GM12878 (cell line): ENCODE measurements around the gene PLAC1. TPM values are rescaled to one million over a fixed set of nuclear protein-coding genes. Genes with fewer than 3 reads are reported as not detected.

Experiments
- ATAC-seq: fragments of 200-7000 bp; cut with Tn5 transposase; 3 replicates; pipeline ENCODE4 v1.9.1; 2020; ENCODE audit warnings: mild to moderate bottlenecking, moderate library complexity
- BruUV-seq: library from RNA; stranded (reverse); fragments of 400-500 nt; replicated peaks from 2 replicates; lab custom pipeline; 2021; lab: Mats Ljungman, UMichigan
- CTCF ChIA-PET: fragments of 300-600 bp; sonication (Branson Sonifier 250); formaldehyde crosslinking; extraction: SDS; loops from one replicate; lab custom pipeline; 2021; ENCODE audit warnings: inconsistent platforms; lab: Yijun Ruan, JAX
- POLR2A ChIA-PET: fragments of 350-600 bp; formaldehyde crosslinking; extraction: SDS; loops from one replicate; lab custom pipeline; 2021; ENCODE audit warnings: inconsistent platforms; lab: Charles Lee
- RAD21 ChIA-PET: fragments of 300-600 bp; sonication (Branson Sonifier 250); formaldehyde crosslinking; loops from one replicate; lab custom pipeline; 2023; ENCODE audit warnings: antibody characterized with exemption; ENCODE audit not compliant: unreplicated experiment; lab: Charles Lee
- SMC1A ChIA-PET: fragments of 300-600 bp; sonication (Branson Sonifier 250); formaldehyde crosslinking; loops from one replicate; lab custom pipeline; 2023; ENCODE audit not compliant: unreplicated experiment, uncharacterized antibody; lab: Charles Lee
- DNase-seq: peaks from one replicate; pipeline ENCODE4 v3.0.0-alpha.2; 2011; ENCODE audit warnings: low read depth, low spot score
- FAIRE-seq: peaks from 3 replicates; lab custom pipeline; 2011; peaks lifted over from hg19 to GRCh38; lab: Jason Lieb, UNC
- H2AFZ ChIP-seq: 2 replicates; pipeline ENCODE4 v1.6.0; 2011; ENCODE audit warnings: low read depth, low read length, control low read depth; ENCODE audit not compliant: control insufficient read depth
- H3K27ac ChIP-seq: 2 replicates; pipeline ENCODE4 v1.5.1; 2011; ENCODE audit warnings: control low read depth; ENCODE audit not compliant: control insufficient read depth, insufficient read depth
- H3K27me3 ChIP-seq, 2 experiments: replicated peaks in 1 of 2; 2 replicates each; pipeline versions ENCODE4 v1.6.0 to v1.6.1; 2011; ENCODE audit warnings: low read length in 1 of 2; ENCODE audit not compliant: control insufficient read depth in 2 of 2, insufficient read depth in 2 of 2
- H3K36me3 ChIP-seq, 2 experiments: 2 replicates each; pipeline ENCODE4 v1.5.1; 2011; ENCODE audit warnings: low read length in 1 of 2; ENCODE audit not compliant: control insufficient read depth in 2 of 2, insufficient read depth in 2 of 2
- H3K4me1 ChIP-seq: 2 replicates; pipeline ENCODE4 v1.6.1; 2011; ENCODE audit warnings: mild to moderate bottlenecking, low read length, moderate library complexity, mixed read lengths; ENCODE audit not compliant: control insufficient read depth, insufficient read depth
- H3K4me2 ChIP-seq: 2 replicates; pipeline ENCODE4 v1.6.0; 2011; ENCODE audit warnings: control low read depth; ENCODE audit not compliant: control insufficient read depth, insufficient read depth
- H3K4me3 ChIP-seq: fragments of 200-600 bp; sonication (generic); 2 replicates; pipeline ENCODE4 v1.5.1; 2016
- H3K79me2 ChIP-seq: 2 replicates; pipeline ENCODE4 v1.6.0; 2011; ENCODE audit warnings: low read length; ENCODE audit not compliant: control insufficient read depth, insufficient read depth
- H3K9ac ChIP-seq: 2 replicates; pipeline ENCODE4 v1.8.0; 2011; ENCODE audit warnings: low read length, control low read depth, mixed read lengths; ENCODE audit not compliant: control insufficient read depth, insufficient read depth
- H3K9me3 ChIP-seq: replicated peaks from 3 replicates; pipeline ENCODE4 v1.5.1; 2011; ENCODE audit warnings: mild to moderate bottlenecking, low read length; ENCODE audit not compliant: control insufficient read depth, insufficient read depth
- H4K20me1 ChIP-seq: 2 replicates; pipeline ENCODE4 v1.6.0; 2011; ENCODE audit not compliant: control insufficient read depth, insufficient read depth
- ATF7 ChIP-seq: fragments of 450-650 bp; IDR thresholded peaks from 2 replicates; pipeline ENCODE4 v1.6.1; 2016; ENCODE audit warnings: low read depth, mild to moderate bottlenecking
- CBFB ChIP-seq: IDR thresholded peaks from 2 replicates; pipeline ENCODE4 v1.6.1; 2016; ENCODE audit warnings: antibody characterized with exemption, low read depth
- CREM ChIP-seq: IDR thresholded peaks from 2 replicates; pipeline ENCODE4 v1.6.1; 2014; ENCODE audit warnings: antibody characterized with exemption, low read depth
- ESRRA ChIP-seq: IDR thresholded peaks from 2 replicates; pipeline ENCODE4 v1.6.1; 2012; ENCODE audit warnings: mild to moderate bottlenecking, low read length, improper control_type of control experiment
- HDGF ChIP-seq: fragments of 450-650 bp; IDR thresholded peaks from 2 replicates; pipeline ENCODE4 v1.6.1; 2016; ENCODE audit warnings: antibody characterized with exemption
- MTA3 ChIP-seq: IDR thresholded peaks from 2 replicates; pipeline ENCODE4 v1.6.1; 2012; ENCODE audit warnings: low read length, inconsistent platforms, borderline replicate concordance
- NR2F1 ChIP-seq: fragments of 450-650 bp; conservative IDR thresholded peaks from 2 replicates; pipeline ENCODE4 v1.6.1; 2017; ENCODE audit warnings: mild to moderate bottlenecking
- PML ChIP-seq: IDR thresholded peaks from 2 replicates; pipeline ENCODE4 v1.6.1; 2012; ENCODE audit warnings: low read length, inconsistent platforms
- POU2F2 ChIP-seq: IDR thresholded peaks from 3 replicates; pipeline ENCODE4 v1.6.1; 2011; ENCODE audit warnings: low read depth, mild to moderate bottlenecking, low read length, borderline replicate concordance
- STAT1 ChIP-seq: fragments of 450-650 bp; conservative IDR thresholded peaks from 2 replicates; pipeline ENCODE4 v1.6.1; 2014; ENCODE audit warnings: antibody characterized with exemption, mild to moderate bottlenecking
- TCF7 ChIP-seq: IDR thresholded peaks from 2 replicates; pipeline ENCODE4 v1.6.1; 2014; ENCODE audit warnings: antibody characterized with exemption, borderline replicate concordance
- ZNF24 ChIP-seq: fragments of 450-650 bp; IDR thresholded peaks from 2 replicates; pipeline ENCODE4 v1.6.1; 2017; ENCODE audit warnings: antibody characterized with exemption, mild to moderate bottlenecking
- ZZZ3 ChIP-seq: IDR thresholded peaks from 2 replicates; pipeline ENCODE4 v1.6.1; 2011; ENCODE audit warnings: low read depth; ENCODE audit not compliant: control insufficient read depth, insufficient read length
- WGBS: methylation state at CpG from one replicate; pipeline ENCODE4 v1.1.6; 2016; ENCODE audit warnings: low lambda C conversion rate; ENCODE audit not compliant: insufficient replicate concordance, insufficient coverage; ENCODE audit errors: missing lambda C conversion rate; 5-methylcytosine and 5-hydroxymethylcytosine counted together
- in situ Hi-C: fragments of 300-500 bp; cut with MboI; formaldehyde crosslinking; loops from 9 replicates; pipeline ENCODE4 v1.14.3; 2018; ENCODE audit warnings: mixed read lengths
- intact Hi-C: fragments of 100-400 bp; cut with micrococcal nuclease; formaldehyde crosslinking; loops from one replicate; pipeline ENCODE4 v1.14.2; 2022; ENCODE audit not compliant: unreplicated experiment
- polyA plus RNA-seq, 11 experiments: library from polyadenylated mRNA; depleted of rRNA in 4 of 11; unstranded in 6 of 11; stranded (reverse) in 5 of 11; fragments of >200 nt; fragmentation: Nextera tagmentation in 4 of 11; fragmentation: Illumina TruSeq in 1 of 11; extraction: Ambion mirVana in 4 of 11; extraction: Trizol in 1 of 11; gene quantifications; 1 replicate in 1 of 11; 2 replicates in 10 of 11; pipeline versions ENCODE4 v1.2.1 to v1.2.3, GENCODE V29; 2011 to 2016; ENCODE audit warnings: inconsistent platforms in 2 of 11, missing spikeins in 2 of 11, low read depth in 1 of 11
- total RNA-seq, 4 experiments: library from RNA; depleted of rRNA in 3 of 4; stranded (reverse); fragments of >200 nt in 3 of 4; fragmentation: Illumina TruSeq in 1 of 4; extraction: Trizol in 1 of 4; gene quantifications; 2 replicates each; pipeline versions ENCODE4 v1.2.1 to v1.2.3, GENCODE V29; 2013 to 2021
- TF ChIP-seq, protein P1 (sequence below): fragments of 450-650 bp; IDR thresholded peaks from 2 replicates; pipeline ENCODE4 v1.6.1; 2018; ENCODE audit warnings: borderline replicate concordance, mild to moderate bottlenecking; ENCODE audit not compliant: partially characterized antibody
- TF ChIP-seq, protein P2 (sequence below): IDR thresholded peaks from 2 replicates; pipeline ENCODE4 v1.6.1; 2012; ENCODE audit warnings: improper control_type of control experiment, low read depth, low read length; ENCODE audit not compliant: insufficient replicate concordance
- TF ChIP-seq, protein P3 (sequence below): fragments of 450-650 bp; formaldehyde crosslinking; IDR thresholded peaks from 2 replicates; pipeline ENCODE4 v1.5.0; 2022; ENCODE audit warnings: mild to moderate bottlenecking, missing genetic modification characterization

PLAC1 gene
- total and polyA plus RNA-seq, 10 of the 15 experiments (the other 5 are each of a cell fraction or from before 2014, with no cell fraction given) = 0.05 to 0.42 (median 0.17) TPM; not detected in 5

DNA sequence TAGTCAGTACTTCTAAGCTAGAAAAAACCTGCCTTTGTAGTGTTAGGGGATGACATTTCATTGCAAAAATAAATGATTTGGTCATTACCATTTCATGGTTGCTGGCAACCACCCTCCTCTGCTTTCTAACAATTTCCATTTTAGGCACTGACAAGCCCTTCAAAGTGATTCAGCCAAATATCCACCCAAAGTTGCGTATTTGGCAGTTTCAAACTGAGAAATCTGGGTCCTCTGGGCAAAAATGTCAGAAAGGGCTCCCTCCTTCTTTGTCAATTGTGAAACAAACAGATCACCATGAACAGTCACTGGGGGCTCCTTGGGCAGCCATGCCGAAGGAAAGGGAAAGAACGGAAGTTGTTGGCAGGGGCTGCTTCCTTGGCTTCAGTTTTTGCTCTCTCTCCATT, 33.0 kb downstream of the PLAC1 start:
- WGBS = 46% methylated on average over 3 of the region's 3 CpGs
- H4K20me1 ChIP-seq = no peaks in the 10 kb centered on the region
- H3K36me3 ChIP-seq = no peaks in the 10 kb centered on the region
- POLR2A ChIA-PET = no interaction called here
- H3K27me3 ChIP-seq = no peaks in the 10 kb centered on the region; a peak in 1 of 4 replicates
- CTCF ChIA-PET = no interaction called here
- ATAC-seq (no peak), DNase-seq (no peak), FAIRE-seq (no peak)
- H3K9me3 ChIP-seq = no peaks in the 10 kb centered on the region
- peaks cover 5% of the 10 kb centered on the region for H3K4me1 ChIP-seq
- RAD21 ChIA-PET = no interaction called here
- H3K4me2 ChIP-seq = no peak overlapping the region
- no peak overlapping the region for H3K9ac ChIP-seq
- BruUV-seq = no TSS peak
- no peaks in the 10 kb centered on the region for H3K79me2 ChIP-seq
- no peak overlapping the region for H3K4me3 ChIP-seq
- H3K27ac ChIP-seq = no peak overlapping the region
- in situ Hi-C loops (no loop called here), intact Hi-C loops (no loop called here)
- SMC1A ChIA-PET = no interaction called here
- no peak overlapping the region for H2AFZ ChIP-seq
- no peak for TF ChIP-seq ZNF24
- TF ChIP-seq, protein P1, sequence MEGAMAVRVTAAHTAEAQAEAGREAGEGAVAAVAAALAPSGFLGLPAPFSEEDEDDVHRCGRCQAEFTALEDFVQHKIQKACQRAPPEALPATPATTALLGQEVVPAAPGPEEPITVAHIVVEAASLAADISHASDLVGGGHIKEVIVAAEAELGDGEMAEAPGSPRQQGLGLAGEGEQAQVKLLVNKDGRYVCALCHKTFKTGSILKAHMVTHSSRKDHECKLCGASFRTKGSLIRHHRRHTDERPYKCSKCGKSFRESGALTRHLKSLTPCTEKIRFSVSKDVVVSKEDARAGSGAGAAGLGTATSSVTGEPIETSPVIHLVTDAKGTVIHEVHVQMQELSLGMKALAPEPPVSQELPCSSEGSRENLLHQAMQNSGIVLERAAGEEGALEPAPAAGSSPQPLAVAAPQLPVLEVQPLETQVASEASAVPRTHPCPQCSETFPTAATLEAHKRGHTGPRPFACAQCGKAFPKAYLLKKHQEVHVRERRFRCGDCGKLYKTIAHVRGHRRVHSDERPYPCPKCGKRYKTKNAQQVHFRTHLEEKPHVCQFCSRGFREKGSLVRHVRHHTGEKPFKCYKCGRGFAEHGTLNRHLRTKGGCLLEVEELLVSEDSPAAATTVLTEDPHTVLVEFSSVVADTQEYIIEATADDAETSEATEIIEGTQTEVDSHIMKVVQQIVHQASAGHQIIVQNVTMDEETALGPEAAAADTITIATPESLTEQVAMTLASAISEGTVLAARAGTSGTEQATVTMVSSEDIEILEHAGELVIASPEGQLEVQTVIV = no peak
- no peak for TF ChIP-seq POU2F2
- no peak for TF ChIP-seq TCF7
- no peak for TF ChIP-seq HDGF
- TF ChIP-seq ATF7 = no peak
- no peak for TF ChIP-seq STAT1
- TF ChIP-seq ZZZ3 = no peak
- TF ChIP-seq CREM = no peak
- no peak for TF ChIP-seq CBFB
- no peak for TF ChIP-seq NR2F1
- TF ChIP-seq PML = no peak
- TF ChIP-seq, protein P2, sequence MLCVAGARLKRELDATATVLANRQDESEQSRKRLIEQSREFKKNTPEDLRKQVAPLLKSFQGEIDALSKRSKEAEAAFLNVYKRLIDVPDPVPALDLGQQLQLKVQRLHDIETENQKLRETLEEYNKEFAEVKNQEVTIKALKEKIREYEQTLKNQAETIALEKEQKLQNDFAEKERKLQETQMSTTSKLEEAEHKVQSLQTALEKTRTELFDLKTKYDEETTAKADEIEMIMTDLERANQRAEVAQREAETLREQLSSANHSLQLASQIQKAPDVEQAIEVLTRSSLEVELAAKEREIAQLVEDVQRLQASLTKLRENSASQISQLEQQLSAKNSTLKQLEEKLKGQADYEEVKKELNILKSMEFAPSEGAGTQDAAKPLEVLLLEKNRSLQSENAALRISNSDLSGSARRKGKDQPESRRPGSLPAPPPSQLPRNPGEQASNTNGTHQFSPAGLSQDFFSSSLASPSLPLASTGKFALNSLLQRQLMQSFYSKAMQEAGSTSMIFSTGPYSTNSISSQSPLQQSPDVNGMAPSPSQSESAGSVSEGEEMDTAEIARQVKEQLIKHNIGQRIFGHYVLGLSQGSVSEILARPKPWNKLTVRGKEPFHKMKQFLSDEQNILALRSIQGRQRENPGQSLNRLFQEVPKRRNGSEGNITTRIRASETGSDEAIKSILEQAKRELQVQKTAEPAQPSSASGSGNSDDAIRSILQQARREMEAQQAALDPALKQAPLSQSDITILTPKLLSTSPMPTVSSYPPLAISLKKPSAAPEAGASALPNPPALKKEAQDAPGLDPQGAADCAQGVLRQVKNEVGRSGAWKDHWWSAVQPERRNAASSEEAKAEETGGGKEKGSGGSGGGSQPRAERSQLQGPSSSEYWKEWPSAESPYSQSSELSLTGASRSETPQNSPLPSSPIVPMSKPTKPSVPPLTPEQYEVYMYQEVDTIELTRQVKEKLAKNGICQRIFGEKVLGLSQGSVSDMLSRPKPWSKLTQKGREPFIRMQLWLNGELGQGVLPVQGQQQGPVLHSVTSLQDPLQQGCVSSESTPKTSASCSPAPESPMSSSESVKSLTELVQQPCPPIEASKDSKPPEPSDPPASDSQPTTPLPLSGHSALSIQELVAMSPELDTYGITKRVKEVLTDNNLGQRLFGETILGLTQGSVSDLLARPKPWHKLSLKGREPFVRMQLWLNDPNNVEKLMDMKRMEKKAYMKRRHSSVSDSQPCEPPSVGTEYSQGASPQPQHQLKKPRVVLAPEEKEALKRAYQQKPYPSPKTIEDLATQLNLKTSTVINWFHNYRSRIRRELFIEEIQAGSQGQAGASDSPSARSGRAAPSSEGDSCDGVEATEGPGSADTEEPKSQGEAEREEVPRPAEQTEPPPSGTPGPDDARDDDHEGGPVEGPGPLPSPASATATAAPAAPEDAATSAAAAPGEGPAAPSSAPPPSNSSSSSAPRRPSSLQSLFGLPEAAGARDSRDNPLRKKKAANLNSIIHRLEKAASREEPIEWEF = no peak
- no peak for TF ChIP-seq MTA3
- no peak for TF ChIP-seq ESRRA
- TF ChIP-seq, protein P3, sequence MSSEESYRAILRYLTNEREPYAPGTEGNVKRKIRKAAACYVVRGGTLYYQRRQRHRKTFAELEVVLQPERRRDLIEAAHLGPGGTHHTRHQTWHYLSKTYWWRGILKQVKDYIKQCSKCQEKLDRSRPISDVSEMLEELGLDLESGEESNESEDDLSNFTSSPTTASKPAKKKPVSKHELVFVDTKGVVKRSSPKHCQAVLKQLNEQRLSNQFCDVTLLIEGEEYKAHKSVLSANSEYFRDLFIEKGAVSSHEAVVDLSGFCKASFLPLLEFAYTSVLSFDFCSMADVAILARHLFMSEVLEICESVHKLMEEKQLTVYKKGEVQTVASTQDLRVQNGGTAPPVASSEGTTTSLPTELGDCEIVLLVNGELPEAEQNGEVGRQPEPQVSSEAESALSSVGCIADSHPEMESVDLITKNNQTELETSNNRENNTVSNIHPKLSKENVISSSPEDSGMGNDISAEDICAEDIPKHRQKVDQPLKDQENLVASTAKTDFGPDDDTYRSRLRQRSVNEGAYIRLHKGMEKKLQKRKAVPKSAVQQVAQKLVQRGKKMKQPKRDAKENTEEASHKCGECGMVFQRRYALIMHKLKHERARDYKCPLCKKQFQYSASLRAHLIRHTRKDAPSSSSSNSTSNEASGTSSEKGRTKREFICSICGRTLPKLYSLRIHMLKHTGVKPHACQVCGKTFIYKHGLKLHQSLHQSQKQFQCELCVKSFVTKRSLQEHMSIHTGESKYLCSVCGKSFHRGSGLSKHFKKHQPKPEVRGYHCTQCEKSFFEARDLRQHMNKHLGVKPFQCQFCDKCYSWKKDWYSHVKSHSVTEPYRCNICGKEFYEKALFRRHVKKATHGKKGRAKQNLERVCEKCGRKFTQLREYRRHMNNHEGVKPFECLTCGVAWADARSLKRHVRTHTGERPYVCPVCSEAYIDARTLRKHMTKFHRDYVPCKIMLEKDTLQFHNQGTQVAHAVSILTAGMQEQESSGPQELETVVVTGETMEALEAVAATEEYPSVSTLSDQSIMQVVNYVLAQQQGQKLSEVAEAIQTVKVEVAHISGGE = no peak
